GM19438 (cell line): ENCODE measurements around the gene STAG1.
"Not testable (repeated sequence)": the region's sequence is repeated elsewhere in the genome, so short reads cannot be mapped to it uniquely, and the experiment has no call there.

Experiments
- ATAC-seq: cut with Tn5 transposase; IDR thresholded peaks from one replicate; pipeline ENCODE4 v1.9.1; 2021; ENCODE audit warnings: low read depth; ENCODE audit not compliant: unreplicated experiment

STAG1 gene

GRCh38 chr3:136346486-136346885 lies 405.7 kb downstream of the STAG1 start:
- no peak for ATAC-seq

GRCh38 chr3:136343873-136344555 lies 408.2 kb downstream of the STAG1 start:
- ATAC-seq: no peak

- no peak for ATAC-seq
Observed at GRCh38 chr3:136343446-136343845, 408.7 kb downstream of the STAG1 start.

GRCh38 chr3:136336329-136337100 lies 415.7 kb downstream of the STAG1 start:
- no peak for ATAC-seq

GRCh38 chr3:136334726-136335125 lies 417.5 kb downstream of the STAG1 start:
- ATAC-seq: not testable (repeated sequence)

GRCh38 chr3:136334209-136334608 lies 418.0 kb downstream of the STAG1 start:
- ATAC-seq: no peak

GRCh38 chr3:136332776-136333175 lies 419.4 kb downstream of the STAG1 start:
- no peak for ATAC-seq

- ATAC-seq: no peak
Observed at GRCh38 chr3:136332302-136332701, 419.9 kb downstream of the STAG1 start.

- no peak for ATAC-seq
Observed at GRCh38 chr3:136330900-136331299, 421.3 kb downstream of the STAG1 start.

- no peak for ATAC-seq
Observed at GRCh38 chr3:136329593-136329992, 422.6 kb downstream of the STAG1 start.

- ATAC-seq: no peak
Observed at GRCh38 chr3:136327671-136328070, 424.5 kb downstream of the STAG1 start.

- ATAC-seq: no peak
Observed at GRCh38 chr3:136326316-136326715, 425.9 kb downstream of the STAG1 start.

- ATAC-seq: no peak
Observed at GRCh38 chr3:136311968-136312367, 440.2 kb downstream of the STAG1 start.

GRCh38 chr3:136311261-136311660 lies 440.9 kb downstream of the STAG1 start:
- no peak for ATAC-seq

- no peak for ATAC-seq
Observed at GRCh38 chr3:136305879-136306278, 446.3 kb downstream of the STAG1 start.

- no peak for ATAC-seq
Observed at GRCh38 chr3:136300444-136300843, 451.7 kb downstream of the STAG1 start.

GRCh38 chr3:136297826-136298225 lies 454.4 kb downstream of the STAG1 start:
- no peak for ATAC-seq

GRCh38 chr3:136296960-136297359 lies 455.2 kb downstream of the STAG1 start:
- no peak for ATAC-seq

- ATAC-seq: no peak
Observed at GRCh38 chr3:136294176-136294575, 458.0 kb downstream of the STAG1 start.

- no peak for ATAC-seq
Observed at GRCh38 chr3:136293279-136293678, 458.9 kb downstream of the STAG1 start.

- ATAC-seq: no peak
Observed at GRCh38 chr3:136292500-136292899, 459.7 kb downstream of the STAG1 start.

GRCh38 chr3:136291302-136291701 lies 460.9 kb downstream of the STAG1 start:
- no peak for ATAC-seq
